ENCODE results near the gene SPAG16. TPM values are rescaled to one million over a fixed set of nuclear protein-coding genes. Genes with fewer than 3 reads are reported as not detected.

SPAG16 gene
- total RNA-seq, 4 donors from 2014 or later: 1.1 to 8.8 (median 6.3) TPM

DNA sequence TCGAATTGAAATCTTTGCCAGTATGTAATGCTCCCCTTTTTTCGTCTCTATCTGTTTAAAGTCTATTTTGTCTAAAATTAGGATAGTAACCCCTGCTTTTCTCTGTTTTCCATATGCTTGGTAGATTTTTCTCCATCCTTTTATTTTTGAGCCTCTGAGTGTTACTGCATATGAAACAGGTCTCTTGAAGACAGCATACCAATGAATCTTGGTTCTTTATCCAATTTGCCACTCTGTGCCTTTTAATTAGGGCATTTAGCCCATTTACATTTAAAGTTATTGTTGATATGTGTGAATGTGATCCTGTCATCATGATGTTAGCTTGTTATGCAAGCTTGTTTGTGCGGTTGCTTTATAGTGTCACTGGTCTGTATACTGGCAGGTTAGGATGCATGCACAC lies 635.8 kb downstream of the SPAG16 start:
- no peaks in the 10 kb centered on the region for H3K4me1 ChIP-seq
- intact Hi-C loops (cut with DNase I; ENCODE audit: low total_unique reads): no loop called here
- in situ Hi-C loops (cut with MboI; ENCODE audit: low sequenced_read_pairs in 4 of 4): no loop called here

DNA sequence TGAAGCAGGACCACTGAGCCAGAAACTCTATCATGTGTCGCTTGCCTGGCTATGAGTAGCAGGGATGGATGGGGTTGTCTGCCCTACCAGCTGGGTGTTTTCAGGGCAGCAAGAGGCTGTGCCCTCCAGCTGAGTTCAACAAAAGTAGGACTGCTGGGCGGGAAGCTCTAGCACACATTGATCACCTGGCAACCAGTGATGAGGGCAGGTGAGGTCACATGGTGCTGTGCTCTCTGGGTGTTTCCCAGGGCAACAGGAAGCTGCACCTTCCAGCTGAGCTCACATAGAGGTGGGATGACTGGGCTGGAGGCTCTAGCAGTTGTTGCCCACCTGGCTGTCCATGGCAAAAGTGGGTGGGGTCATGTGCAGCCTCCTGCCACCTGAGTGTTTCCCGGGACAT lies 639.3 kb downstream of the SPAG16 start:
- TF ChIP-seq, protein P1, sequence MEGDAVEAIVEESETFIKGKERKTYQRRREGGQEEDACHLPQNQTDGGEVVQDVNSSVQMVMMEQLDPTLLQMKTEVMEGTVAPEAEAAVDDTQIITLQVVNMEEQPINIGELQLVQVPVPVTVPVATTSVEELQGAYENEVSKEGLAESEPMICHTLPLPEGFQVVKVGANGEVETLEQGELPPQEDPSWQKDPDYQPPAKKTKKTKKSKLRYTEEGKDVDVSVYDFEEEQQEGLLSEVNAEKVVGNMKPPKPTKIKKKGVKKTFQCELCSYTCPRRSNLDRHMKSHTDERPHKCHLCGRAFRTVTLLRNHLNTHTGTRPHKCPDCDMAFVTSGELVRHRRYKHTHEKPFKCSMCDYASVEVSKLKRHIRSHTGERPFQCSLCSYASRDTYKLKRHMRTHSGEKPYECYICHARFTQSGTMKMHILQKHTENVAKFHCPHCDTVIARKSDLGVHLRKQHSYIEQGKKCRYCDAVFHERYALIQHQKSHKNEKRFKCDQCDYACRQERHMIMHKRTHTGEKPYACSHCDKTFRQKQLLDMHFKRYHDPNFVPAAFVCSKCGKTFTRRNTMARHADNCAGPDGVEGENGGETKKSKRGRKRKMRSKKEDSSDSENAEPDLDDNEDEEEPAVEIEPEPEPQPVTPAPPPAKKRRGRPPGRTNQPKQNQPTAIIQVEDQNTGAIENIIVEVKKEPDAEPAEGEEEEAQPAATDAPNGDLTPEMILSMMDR (IDR thresholded peaks at IDR 0.05 in 4 of 5, conservative IDR thresholded peaks at IDR 0.05 in 1 of 5): no peak
- no peak for TF ChIP-seq POLR2A (IDR thresholded peaks at IDR 0.05)
- Histone ChIP-seq H3K27me3 (no peaks in the 10 kb centered on the region), H3K27ac (no peak overlapping the region), H3K36me3 (no peaks in the 10 kb centered on the region), H3K9me3 (no peaks in the 10 kb centered on the region), H3K4me3 (no peak overlapping the region), H3K4me1 (no peaks in the 10 kb centered on the region)
- ATAC-seq (no peak), DNase-seq (no peak)
- in situ Hi-C loops (cut with MboI; ENCODE audit: low sequenced_read_pairs in 4 of 4): no loop called here
- intact Hi-C loops (cut with DNase I; ENCODE audit: low total_unique reads): no loop called here

More for the DNA sequence above, 635.8 kb downstream of the SPAG16 start:
- Histone ChIP-seq H3K27ac (no peak overlapping the region), H3K36me3 (no peaks in the 10 kb centered on the region), H3K9me3 (no peaks in the 10 kb centered on the region), H3K27me3 (no peaks in the 10 kb centered on the region), H3K4me3 (no peak overlapping the region)
- ATAC-seq (no peak), DNase-seq (no peak)
- TF ChIP-seq POLR2A (IDR thresholded peaks at IDR 0.05): no peak
- TF ChIP-seq, protein P1 (IDR thresholded peaks at IDR 0.05 in 4 of 5, conservative IDR thresholded peaks at IDR 0.05 in 1 of 5): no peak

DNA sequence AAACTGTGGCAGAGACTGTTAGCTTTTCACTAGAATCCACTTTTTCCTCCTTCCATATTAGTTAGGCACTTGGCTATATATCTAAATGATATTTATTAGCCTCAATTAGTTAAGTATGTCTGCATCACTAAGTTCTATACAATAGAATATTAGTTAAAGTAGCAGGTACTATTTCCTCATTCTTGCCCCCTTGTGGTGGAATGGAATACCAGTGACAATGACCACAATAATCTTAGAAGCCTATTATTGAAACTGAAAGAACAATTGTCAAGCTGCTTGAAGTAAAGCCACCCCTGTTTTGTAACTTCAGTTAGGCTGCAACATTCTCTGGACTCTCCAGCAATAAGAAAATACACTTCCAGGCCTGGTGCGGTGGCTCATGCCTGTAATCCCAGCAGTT lies 650.3 kb downstream of the SPAG16 start:
- no peak overlapping the region for H3K27ac ChIP-seq
- intact Hi-C loops (cut with DNase I; ENCODE audit: low total_unique reads) (no loop called here), in situ Hi-C loops (cut with MboI; ENCODE audit: low sequenced_read_pairs in 4 of 4) (loop anchor here in 1 of 4 donors (25.0 kb wide), 1 partner anchor 697 kb away; no protein-coding TSS in a partner anchor)
- no peak for DNase-seq
- no peaks in the 10 kb centered on the region for H3K36me3 ChIP-seq
- no peaks in the 10 kb centered on the region for H3K27me3 ChIP-seq
- no peak for TF ChIP-seq POLR2A (IDR thresholded peaks at IDR 0.05)
- TF ChIP-seq, protein P1 (IDR thresholded peaks at IDR 0.05 in 4 of 5, conservative IDR thresholded peaks at IDR 0.05 in 1 of 5): peak in 2 of 5 experiments; percentile 6 to 34
- ATAC-seq: no peak
- no peak overlapping the region for H3K4me3 ChIP-seq
- H3K9me3 ChIP-seq: no peaks in the 10 kb centered on the region
- H3K4me1 ChIP-seq: no peaks in the 10 kb centered on the region

DNA sequence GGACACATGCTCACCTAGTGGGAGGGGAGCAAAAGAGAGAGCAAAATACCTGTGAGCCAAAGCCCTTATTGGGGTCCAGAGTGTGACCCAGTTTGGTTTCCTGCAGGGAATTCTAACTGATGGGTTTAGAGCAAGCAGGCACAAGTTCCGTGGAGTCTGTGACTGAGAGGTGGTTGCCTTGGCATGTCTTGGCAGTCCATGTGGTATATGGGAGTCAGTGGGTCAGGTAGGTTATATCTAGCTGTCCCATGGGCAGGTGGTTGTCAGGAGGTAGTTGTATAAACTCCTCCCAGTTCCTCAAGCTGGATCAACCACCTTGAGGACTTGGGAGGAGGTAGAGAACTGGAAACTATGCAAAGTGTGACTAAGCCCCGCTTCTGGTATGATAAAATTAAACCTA lies 673.8 kb downstream of the SPAG16 start:
- H3K27ac ChIP-seq: no peak overlapping the region
- H3K4me3 ChIP-seq: no peak overlapping the region
- no peak for TF ChIP-seq POLR2A (IDR thresholded peaks at IDR 0.05)
- TF ChIP-seq, protein P1 (IDR thresholded peaks at IDR 0.05 in 4 of 5, conservative IDR thresholded peaks at IDR 0.05 in 1 of 5): no peak
- H3K27me3 ChIP-seq: no peaks in the 10 kb centered on the region
- H3K9me3 ChIP-seq: no peaks in the 10 kb centered on the region
- no peaks in the 10 kb centered on the region for H3K36me3 ChIP-seq
- intact Hi-C loops (cut with DNase I; ENCODE audit: low total_unique reads): no loop called here
- H3K4me1 ChIP-seq: no peaks in the 10 kb centered on the region
- in situ Hi-C loops (cut with MboI; ENCODE audit: low sequenced_read_pairs in 4 of 4): no loop called here
- no peak for ATAC-seq
- no peak for DNase-seq

DNA sequence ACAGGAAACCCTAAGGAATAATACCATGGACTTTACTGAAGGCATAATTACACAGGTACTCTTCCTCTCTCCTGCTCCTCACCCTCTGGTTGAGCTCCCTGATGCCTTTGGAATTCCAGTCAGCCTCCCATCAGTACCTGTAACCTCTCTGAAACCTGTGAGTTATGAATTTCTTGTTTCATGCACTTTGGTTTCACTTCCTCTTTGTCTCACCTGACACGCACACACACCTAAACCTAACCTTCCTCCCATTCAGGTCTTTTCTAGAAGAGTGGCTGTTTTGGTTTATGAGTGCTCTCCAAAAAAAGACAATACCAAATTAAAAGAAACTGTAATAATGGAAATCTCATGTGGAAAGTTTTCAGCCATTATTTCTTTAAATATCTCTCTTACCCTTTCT lies 675.3 kb downstream of the SPAG16 start:
- no peak for ATAC-seq
- in situ Hi-C loops (cut with MboI; ENCODE audit: low sequenced_read_pairs in 4 of 4): no loop called here

More for the DNA sequence above, 675.3 kb downstream of the SPAG16 start:
- H3K4me1 ChIP-seq: no peaks in the 10 kb centered on the region
- TF ChIP-seq, protein P1 (IDR thresholded peaks at IDR 0.05 in 4 of 5, conservative IDR thresholded peaks at IDR 0.05 in 1 of 5): no peak
- no peak for TF ChIP-seq POLR2A (IDR thresholded peaks at IDR 0.05)
- intact Hi-C loops (cut with DNase I; ENCODE audit: low total_unique reads): no loop called here
- H3K36me3 ChIP-seq: no peaks in the 10 kb centered on the region
- H3K27ac ChIP-seq: no peak overlapping the region
- DNase-seq: no peak
- H3K9me3 ChIP-seq: no peaks in the 10 kb centered on the region
- H3K27me3 ChIP-seq: no peaks in the 10 kb centered on the region
- no peak overlapping the region for H3K4me3 ChIP-seq
